ENCODE measurements around the gene GNAI1.

GNAI1 gene

DNA sequence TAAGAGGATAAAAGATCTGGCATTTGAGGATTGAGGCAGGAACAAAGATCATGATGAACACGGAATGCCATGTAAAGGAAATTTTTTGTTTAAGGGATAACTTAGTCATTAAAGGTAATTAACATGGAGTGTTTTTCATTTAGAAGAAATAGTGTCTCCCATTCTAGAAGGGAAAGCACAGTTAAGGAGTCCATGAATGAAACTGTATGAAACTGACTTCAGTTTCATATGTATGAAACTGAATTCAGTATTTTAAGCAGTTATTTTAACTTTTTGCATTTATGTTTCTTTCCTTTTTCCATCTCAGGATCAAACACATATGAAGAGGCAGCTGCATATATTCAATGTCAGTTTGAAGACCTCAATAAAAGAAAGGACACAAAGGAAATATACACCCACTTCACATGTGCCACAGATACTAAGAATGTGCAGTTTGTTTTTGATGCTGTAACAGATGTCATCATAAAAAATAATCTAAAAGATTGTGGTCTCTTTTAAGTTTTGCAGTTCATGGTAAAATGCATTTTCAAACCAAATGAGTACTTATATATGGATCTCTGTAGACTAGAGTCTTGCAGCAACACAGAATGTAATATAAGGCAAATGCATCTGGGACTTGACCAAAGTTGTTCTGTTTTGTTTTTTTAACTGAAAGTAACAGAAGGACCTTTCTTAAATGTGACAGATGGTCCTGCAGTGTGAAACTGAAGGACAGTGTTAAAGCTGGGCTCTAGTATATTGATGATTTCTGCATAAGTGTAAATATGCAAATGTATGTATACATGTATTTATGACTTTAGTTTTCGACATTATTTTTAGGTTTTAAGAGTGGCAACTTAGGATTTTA lies 82.6 kb downstream of the GNAI1 start:
- no peak for DNase-seq

GRCh38 chr7:80218723-80219122 lies 84.1 kb downstream of the GNAI1 start:
- no peak for DNase-seq

DNA sequence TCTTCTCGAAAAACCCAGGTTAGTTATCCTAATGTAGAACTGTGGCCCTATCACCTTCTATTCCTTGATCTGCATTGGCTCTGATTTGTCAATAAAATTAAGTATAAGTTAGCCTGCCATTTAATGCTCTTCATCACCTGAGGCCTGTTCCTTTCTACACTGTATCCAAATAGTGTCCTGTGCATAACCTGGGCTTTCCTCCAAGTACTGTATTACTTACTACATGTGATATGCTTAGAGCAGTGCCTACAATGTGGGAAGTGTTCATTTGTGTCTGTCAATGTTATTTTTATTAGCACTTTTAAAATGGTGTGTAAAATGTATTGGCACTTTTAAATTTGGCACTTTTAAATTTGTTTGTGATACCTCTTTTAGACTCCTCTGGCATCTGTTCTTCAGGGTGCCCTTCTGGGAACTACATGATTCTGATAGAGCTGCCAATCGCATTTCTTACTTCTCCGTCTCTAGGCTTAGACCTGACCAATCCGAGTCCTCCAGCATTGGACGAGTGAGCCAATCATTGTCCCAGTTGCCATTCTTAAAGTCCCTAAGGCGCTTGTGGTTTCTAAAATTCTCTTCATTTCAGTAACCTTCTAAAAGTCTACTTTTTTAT lies 85.5 kb downstream of the GNAI1 start:
- DNase-seq: no peak

- no peak for DNase-seq
Measured at GRCh38 chr7:80224415-80224814, 89.8 kb downstream of the GNAI1 start.

- DNase-seq: no peak
Measured at GRCh38 chr7:80225361-80225760, 90.7 kb downstream of the GNAI1 start.

- no peak for DNase-seq
Measured at GRCh38 chr7:80226629-80227028, 92.0 kb downstream of the GNAI1 start.

- DNase-seq: no peak
Measured at GRCh38 chr7:80230327-80230726, 95.7 kb downstream of the GNAI1 start.

GRCh38 chr7:80231707-80232106 lies 97.1 kb downstream of the GNAI1 start:
- no peak for DNase-seq

GRCh38 chr7:80232979-80233724 lies 98.5 kb downstream of the GNAI1 start:
- DNase-seq: no peak

GRCh38 chr7:80235334-80235733 lies 100.7 kb downstream of the GNAI1 start:
- no peak for DNase-seq

GRCh38 chr7:80236681-80237080 lies 102.0 kb downstream of the GNAI1 start:
- DNase-seq: no peak

DNA sequence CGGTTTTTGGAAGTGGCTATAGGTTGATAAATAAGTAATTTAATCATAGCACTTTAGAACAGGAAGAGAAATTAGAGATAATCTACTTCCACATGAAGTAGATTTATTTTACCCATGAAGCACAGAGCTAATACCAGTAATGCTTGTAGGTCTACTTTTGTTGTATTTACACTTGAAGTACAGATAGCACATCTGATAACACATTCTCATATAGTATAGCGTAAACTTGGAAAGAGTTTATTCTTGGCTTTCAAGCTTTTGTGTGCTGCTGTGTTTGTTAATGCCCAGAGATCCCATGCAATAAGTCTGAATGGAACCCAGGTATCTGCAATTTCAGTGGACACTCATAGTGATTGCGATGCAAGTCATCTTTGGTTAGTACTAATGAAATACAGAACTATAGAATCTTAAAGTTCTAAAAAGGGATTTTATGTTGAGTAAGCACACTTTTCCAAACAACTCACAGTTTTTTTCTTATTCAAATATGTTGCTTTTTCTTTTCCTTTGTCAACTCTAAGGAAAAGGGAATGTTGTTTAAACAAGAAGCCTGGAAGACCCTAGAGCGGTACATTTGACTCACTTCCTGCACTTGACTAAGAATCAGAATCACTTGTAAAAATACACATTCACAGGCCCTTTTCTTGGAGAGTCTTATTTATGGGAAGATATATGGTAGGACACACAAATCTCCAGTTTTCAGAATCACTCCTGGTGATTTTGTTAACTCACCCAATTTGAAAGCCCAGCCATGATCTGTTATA lies 105.8 kb downstream of the GNAI1 start:
- DNase-seq: no peak

DNA sequence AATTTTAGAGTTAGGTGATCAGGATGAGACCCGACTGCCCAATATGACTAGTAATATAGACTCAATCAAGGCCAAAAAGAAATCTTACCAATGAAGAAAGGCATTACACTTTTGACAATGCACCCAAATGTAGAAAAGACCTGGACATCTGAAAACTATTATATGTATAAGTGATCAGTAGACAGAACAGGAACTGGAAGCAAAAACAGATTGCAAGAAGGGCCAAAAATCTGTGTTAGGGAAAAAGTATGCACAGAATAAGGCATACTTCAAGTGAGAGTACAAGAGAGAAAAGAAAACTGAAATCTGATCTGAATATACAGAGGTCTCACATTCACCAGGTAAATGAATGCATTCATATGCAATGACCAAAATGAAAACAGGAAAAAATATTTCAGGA lies 107.0 kb downstream of the GNAI1 start:
- no peak for DNase-seq

GRCh38 chr7:80243425-80243824 lies 108.8 kb downstream of the GNAI1 start:
- no peak for DNase-seq

GRCh38 chr7:80244206-80244916 lies 109.7 kb downstream of the GNAI1 start:
- DNase-seq: no peak

DNA sequence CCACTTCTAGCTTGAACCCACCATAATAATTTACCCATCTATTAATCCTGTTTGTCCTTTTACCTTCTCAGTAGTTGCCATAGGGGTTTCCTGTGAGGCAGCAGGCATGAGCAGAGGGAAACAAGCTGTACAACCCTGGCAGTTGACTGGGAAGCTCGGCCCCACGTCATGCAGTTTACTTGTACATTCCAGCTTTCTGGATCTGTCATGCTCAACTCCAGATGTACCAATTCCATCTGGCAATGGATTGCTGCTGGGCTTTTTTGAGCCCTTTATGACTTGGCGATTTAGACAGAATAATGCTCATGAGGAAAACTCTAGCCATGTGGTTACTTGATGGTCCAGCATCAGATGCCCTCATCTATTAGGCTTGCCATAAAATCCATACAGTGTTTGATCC lies 112.5 kb downstream of the GNAI1 start:
- no peak for DNase-seq

DNA sequence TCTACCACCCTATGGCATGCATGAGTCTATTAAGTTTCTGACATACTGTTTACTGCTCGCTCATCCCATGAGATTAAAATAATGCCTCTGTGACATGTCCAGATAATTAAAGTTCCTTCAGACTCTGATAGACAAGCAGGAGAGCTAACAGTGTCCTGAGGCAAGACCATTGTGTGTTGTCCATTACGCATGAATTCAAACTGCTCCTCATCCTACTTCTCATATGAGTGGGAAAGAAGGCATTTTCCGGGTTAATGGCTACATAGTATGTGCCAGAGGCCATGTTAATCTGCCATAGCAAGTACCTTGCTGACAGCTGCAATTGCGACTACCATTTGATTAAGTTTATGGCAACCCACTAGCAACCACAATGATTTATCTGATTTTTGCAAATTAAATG lies 113.3 kb downstream of the GNAI1 start:
- no peak for DNase-seq

GRCh38 chr7:80249184-80249583 lies 114.6 kb downstream of the GNAI1 start:
- no peak for DNase-seq

DNA sequence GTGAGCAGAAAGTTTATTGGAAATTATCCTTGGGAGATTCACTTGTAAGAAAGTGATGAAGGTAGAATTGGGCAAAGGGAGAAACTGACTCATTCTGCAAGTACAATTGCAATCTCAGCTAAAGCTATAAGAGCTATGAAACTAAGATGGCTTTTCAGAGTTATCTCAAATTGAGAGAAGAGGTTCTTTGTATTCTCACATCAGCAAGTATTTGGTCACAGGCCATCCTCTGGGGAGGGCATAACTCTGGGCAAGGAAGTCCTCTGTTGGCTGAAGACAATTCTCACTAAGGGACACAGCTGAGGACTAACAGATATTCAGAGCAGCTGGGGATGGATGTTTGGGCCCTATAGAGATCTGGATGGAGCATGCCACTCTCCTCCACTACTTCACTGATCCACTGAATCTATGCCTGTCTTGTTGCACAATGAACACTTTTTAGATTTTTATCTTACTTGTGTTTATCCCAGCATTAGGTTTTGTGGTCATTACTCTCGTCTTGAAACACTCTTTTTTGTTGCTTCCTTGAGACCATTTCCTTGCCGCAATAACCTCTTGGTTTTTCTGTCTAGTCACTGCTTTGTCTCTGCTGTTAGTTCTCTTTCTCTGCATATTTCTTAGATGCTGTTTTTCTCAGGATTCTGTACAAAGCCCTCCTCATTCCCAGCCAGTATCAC lies 115.1 kb downstream of the GNAI1 start:
- DNase-seq: no peak

- no peak for DNase-seq
Measured at GRCh38 chr7:80253237-80253636, 118.6 kb downstream of the GNAI1 start.

DNA sequence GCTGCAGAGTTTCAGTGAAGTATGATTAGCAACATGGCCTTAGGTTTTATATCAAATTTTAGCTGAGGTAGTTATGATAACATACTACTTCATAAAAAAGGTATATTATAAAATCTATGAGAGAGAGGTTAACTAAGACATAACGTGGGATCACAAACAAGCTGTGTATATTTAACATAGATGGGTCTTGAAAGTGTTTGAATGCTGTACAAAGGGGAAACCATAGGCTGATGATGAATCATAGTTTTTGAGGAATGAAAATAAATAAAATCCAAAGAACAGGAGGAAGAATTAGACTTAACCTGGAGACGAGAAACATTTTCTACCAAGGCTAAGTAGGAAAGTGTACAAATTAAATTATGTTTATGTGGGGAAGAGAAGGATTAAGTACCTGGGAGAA lies 119.0 kb downstream of the GNAI1 start:
- DNase-seq: no peak

GRCh38 chr7:80255656-80256055 lies 121.0 kb downstream of the GNAI1 start:
- no peak for DNase-seq
